Right lobe of liver (tissue), 6 donors: ENCODE results near the gene LRRC18. TPM values are rescaled to one million over a fixed set of nuclear protein-coding genes. Genes with fewer than 3 reads are reported as not detected.

Experiments
- ATAC-seq, 4 donors: fragments of 200-7000 bp; cut with Tn5 transposase; one replicate each; pipeline ENCODE4 v1.9.1; 2020; ENCODE audit warnings: mild to moderate bottlenecking in 4 of 4, moderate library complexity in 4 of 4
- DNase-seq, 3 donors: peaks; one replicate each; pipeline ENCODE4 v3.0.0-alpha.2; 2020
- H3K27ac ChIP-seq, 3 donors: fragments of 200-600 bp; one replicate each; pipeline ENCODE4 v1.8.0; 2022
- H3K27me3 ChIP-seq, 2 donors: fragments of 200-600 bp; one replicate each; pipeline ENCODE4 v1.8.0; 2022
- H3K36me3 ChIP-seq, 4 donors: fragments of 200-600 bp; sonication (generic) in 1 of 4; one replicate each; pipeline versions ENCODE4 v1.5.1 to v1.8.0; 2017 to 2022; ENCODE audit warnings: control low read depth in 1 of 4
- H3K4me1 ChIP-seq, 4 donors: fragments of 200-600 bp; sonication (generic) in 1 of 4; one replicate each; pipeline versions ENCODE4 v1.5.1 to v1.8.0; 2017 to 2022; ENCODE audit warnings: control low read depth in 1 of 4
- H3K4me3 ChIP-seq, 3 donors: fragments of 200-600 bp; one replicate each; pipeline ENCODE4 v1.8.0; 2022
- H3K9me3 ChIP-seq, 4 donors: fragments of 200-600 bp; sonication (generic) in 1 of 4; one replicate each; pipeline versions ENCODE4 v1.5.1 to v1.8.0; 2017 to 2022; ENCODE audit warnings: control low read depth in 1 of 4
- CTCF ChIP-seq, 4 donors: fragments of 200-600 bp in 3 of 4; fragments of 450-650 bp in 1 of 4; IDR thresholded peaks; one replicate each; pipeline versions ENCODE4 v1.5.1 to v1.8.0; 2016 to 2022; ENCODE audit warnings: antibody characterized with exemption in 4 of 4, mild to moderate bottlenecking in 2 of 4
- POLR2A ChIP-seq: fragments of 450-650 bp; IDR thresholded peaks from one replicate; pipeline ENCODE4 v1.6.1; 2017; ENCODE audit warnings: antibody characterized with exemption, mild to moderate bottlenecking
- whole genome bisulfite sequencing: methylation state at CpG from one replicate; pipeline ENCODE4 v1.1.6; 2018; ENCODE audit warnings: low coverage, low lambda C conversion rate; ENCODE audit not compliant: insufficient coverage; ENCODE audit errors: missing lambda C conversion rate; 5-methylcytosine and 5-hydroxymethylcytosine counted together
- intact Hi-C, 2 donors: fragments of 100-400 bp; cut with DNase I; formaldehyde crosslinking; loops; one replicate each; pipeline versions ENCODE4 v1.11.2 to v1.14.1; 2022
- total RNA-seq, 6 experiments: library from RNA; depleted of rRNA in 2 of 6; stranded (reverse); fragments of >200 nt in 2 of 6; fragmentation: NEBNext Ultra II Directional in 3 of 6; extraction: Animal tissue kit (Norgen Biotek cat#: 25700) in 3 of 6; gene quantifications; one replicate each; pipeline versions ENCODE4 v1.1.0 to v1.2.4, GENCODE V29; 2016 to 2023
- donor health status: DM: no; HTN: yes; CAD: no.
- donor health status: DM: no; HTN: no; CAD: no.
- donor health status: DM: no; HTN: no; CAD: no.
- donor health status: DM: no; HTN: yes; CAD: no.
- donor health status: DM: no; HTN: yes; CAD: no.

Gene LRRC18
- total RNA-seq, 6 experiments from 2014 or later = not detected

GRCh38 chr10:48929413-48929990 lies 10.1 kb downstream of the LRRC18 start:
- no peak for ATAC-seq
- Histone ChIP-seq H3K27ac (no peak overlapping the region), H3K9me3 (no peaks in the 10 kb centered on the region), H3K36me3 (no peaks in the 10 kb centered on the region), H3K27me3 (no peaks in the 10 kb centered on the region), H3K4me1 (no peaks in the 10 kb centered on the region), H3K4me3 (no peak overlapping the region)
- no peak for DNase-seq
- no peak for TF ChIP-seq POLR2A
- no peak for TF ChIP-seq CTCF (IDR thresholded peaks at IDR 0.05)
- 67% methylated on average over 5 of the region's 5 CpGs for WGBS
- intact Hi-C loops = no loop called here

GRCh38 chr10:48926764-48927540 lies 12.7 kb downstream of the LRRC18 start:
- no peak for TF ChIP-seq POLR2A
- TF ChIP-seq CTCF (IDR thresholded peaks at IDR 0.05) = no peak
- ATAC-seq (no peak), DNase-seq (no peak)
- H3K4me1 ChIP-seq = no peaks in the 10 kb centered on the region
- no peak overlapping the region for H3K4me3 ChIP-seq
- no peaks in the 10 kb centered on the region for H3K9me3 ChIP-seq
- H3K27ac ChIP-seq = no peak overlapping the region
- no peaks in the 10 kb centered on the region for H3K36me3 ChIP-seq
- WGBS = 80% methylated on average over 8 of the region's 13 CpGs
- no peaks in the 10 kb centered on the region for H3K27me3 ChIP-seq
- intact Hi-C loops = no loop called here

GRCh38 chr10:48926255-48926654 lies 13.4 kb downstream of the LRRC18 start:
- TF ChIP-seq POLR2A (no peak), CTCF (IDR thresholded peaks at IDR 0.05) (no peak)
- 60% methylated on average over 1 of the region's 1 CpG for whole genome bisulfite sequencing
- Histone ChIP-seq H3K27ac (no peak overlapping the region), H3K36me3 (no peaks in the 10 kb centered on the region), H3K4me1 (no peaks in the 10 kb centered on the region), H3K4me3 (no peak overlapping the region), H3K9me3 (no peaks in the 10 kb centered on the region), H3K27me3 (no peaks in the 10 kb centered on the region)
- DNase-seq (no peak), ATAC-seq (no peak)
- intact Hi-C loops = no loop called here

- H3K36me3 ChIP-seq = no peaks in the 10 kb centered on the region
- intact Hi-C loops = no loop called here
- no peak overlapping the region for H3K4me3 ChIP-seq
- WGBS = 81% methylated on average over 2 of the region's 4 CpGs
- H3K9me3 ChIP-seq = no peaks in the 10 kb centered on the region
- no peaks in the 10 kb centered on the region for H3K27me3 ChIP-seq
- no peak for TF ChIP-seq CTCF (IDR thresholded peaks at IDR 0.05)
- H3K27ac ChIP-seq = no peak overlapping the region
- ATAC-seq (no peak), DNase-seq (peak in 1 of 3 donors; percentile 16)
- no peaks in the 10 kb centered on the region for H3K4me1 ChIP-seq
Measured at GRCh38 chr10:48924988-48925387, 14.7 kb downstream of the LRRC18 start.
